Globus pallidus (tissue), 1 donor: ENCODE results near the gene SLC38A8.

ENCODE experiments used
- DNase-seq: peaks from one replicate; pipeline ENCODE4 v3.0.0-alpha.2; 2015; ENCODE audit warnings: low spot score

The SLC38A8 gene

GRCh38 chr16:84068783-84069462 lies 26.3 kb upstream of the SLC38A8 start:
- DNase-seq: no peak

GRCh38 chr16:84068041-84068440 lies 25.4 kb upstream of the SLC38A8 start:
- no peak for DNase-seq

- no peak for DNase-seq
Measured at GRCh38 chr16:84067640-84068039, 25.0 kb upstream of the SLC38A8 start.

- DNase-seq: peak; percentile 59
Measured at GRCh38 chr16:84065536-84066132, 23.0 kb upstream of the SLC38A8 start.

GRCh38 chr16:84063980-84064379 lies 21.4 kb upstream of the SLC38A8 start:
- no peak for DNase-seq

GRCh38 chr16:84062734-84063640 lies 20.4 kb upstream of the SLC38A8 start:
- peak; percentile 53 for DNase-seq

GRCh38 chr16:84061236-84061819 lies 18.7 kb upstream of the SLC38A8 start:
- no peak for DNase-seq

- DNase-seq: no peak
Measured at GRCh38 chr16:84059946-84060901, 17.6 kb upstream of the SLC38A8 start.

- DNase-seq: no peak
Measured at GRCh38 chr16:84059111-84059510, 16.5 kb upstream of the SLC38A8 start.

- no peak for DNase-seq
Measured at GRCh38 chr16:84058664-84059063, 16.1 kb upstream of the SLC38A8 start.

- no peak for DNase-seq
Measured at GRCh38 chr16:84058211-84058610, 15.6 kb upstream of the SLC38A8 start.

GRCh38 chr16:84056933-84057332 lies 14.3 kb upstream of the SLC38A8 start:
- DNase-seq: no peak

GRCh38 chr16:84055801-84056634 lies 13.4 kb upstream of the SLC38A8 start:
- no peak for DNase-seq

GRCh38 chr16:84055366-84055765 lies 12.8 kb upstream of the SLC38A8 start:
- no peak for DNase-seq

- no peak for DNase-seq
Measured at GRCh38 chr16:84054916-84055315, 12.3 kb upstream of the SLC38A8 start.

- DNase-seq: no peak
Measured at GRCh38 chr16:84054271-84054670, 11.7 kb upstream of the SLC38A8 start.

GRCh38 chr16:84053237-84053636 lies 10.6 kb upstream of the SLC38A8 start:
- no peak for DNase-seq

- DNase-seq: no peak
Measured at GRCh38 chr16:84052071-84052622, 9.6 kb upstream of the SLC38A8 start.

GRCh38 chr16:84050316-84050715 lies 7.7 kb upstream of the SLC38A8 start:
- DNase-seq: no peak

GRCh38 chr16:84049403-84050060 lies 6.9 kb upstream of the SLC38A8 start:
- peak; percentile 41 for DNase-seq
